Common myeloid progenitor, CD34-positive (primary cell): ENCODE results near the gene CCDC74A.
"Not testable (repeated sequence)": the region's sequence is repeated elsewhere in the genome, so short reads cannot be mapped to it uniquely, and the experiment has no call there.

Experiments used
- CTCF ChIA-PET: fragments of 350-600 bp; sonication (Branson Sonifier 250); formaldehyde crosslinking; loops from one replicate; lab custom pipeline; 2021; ENCODE audit warnings: antibody characterized with exemption; lab: Charles Lee
- POLR2A ChIA-PET: fragments of 350-600 bp; sonication (Branson Sonifier 250); formaldehyde crosslinking; loops from one replicate; lab custom pipeline; 2021; ENCODE audit warnings: antibody characterized with exemption; lab: Charles Lee
- DNase-seq, 3 donors: peaks; one replicate each; pipeline versions ENCODE4 v3.0.0 to v3.0.0-alpha.2; 2013
- H3K27ac ChIP-seq, 2 experiments: 1 replicate in 1 of 2; 2 replicates in 1 of 2; pipeline ENCODE4 v1.7.0; 2013; ENCODE audit warnings: inconsistent platforms in 2 of 2, low read length in 2 of 2, mild to moderate bottlenecking in 2 of 2, low read depth in 1 of 2, moderate library complexity in 1 of 2; ENCODE audit not compliant: severe bottlenecking in 2 of 2, insufficient read depth in 1 of 2, poor library complexity in 1 of 2
- H3K27me3 ChIP-seq, 5 experiments: replicated peaks in 2 of 5; 1 replicate in 3 of 5; 2 replicates in 2 of 5; pipeline versions ENCODE4 v1.6.1 to v1.7.0; 2013; ENCODE audit warnings: low read length in 4 of 5, mild to moderate bottlenecking in 2 of 5, moderate library complexity in 2 of 5, inconsistent platforms in 1 of 5; ENCODE audit not compliant: insufficient read depth in 5 of 5, control insufficient read depth in 4 of 5
- H3K36me3 ChIP-seq, 4 experiments: 1 replicate in 2 of 4; 2 replicates in 2 of 4; pipeline versions ENCODE4 v1.6.1 to v1.7.0; 2013; ENCODE audit warnings: low read length in 3 of 4, control low read depth in 1 of 4, mild to moderate bottlenecking in 1 of 4; ENCODE audit not compliant: control insufficient read depth in 4 of 4, insufficient read depth in 4 of 4
- H3K4me1 ChIP-seq, 4 experiments: 1 replicate in 3 of 4; 2 replicates in 1 of 4; pipeline versions ENCODE4 v1.6.1 to v1.7.1; 2013; ENCODE audit warnings: low read length in 3 of 4, mild to moderate bottlenecking in 3 of 4, control low read depth in 1 of 4, inconsistent platforms in 1 of 4, moderate library complexity in 1 of 4; ENCODE audit not compliant: control insufficient read depth in 4 of 4, insufficient read depth in 4 of 4; ENCODE audit errors: control extremely low read depth in 1 of 4
- H3K4me3 ChIP-seq, 7 experiments: 1 replicate in 4 of 7; 2 replicates in 3 of 7; pipeline versions ENCODE4 v1.5.1 to v1.7.0; 2013; ENCODE audit warnings: mild to moderate bottlenecking in 7 of 7, low read length in 6 of 7, moderate library complexity in 6 of 7, inconsistent platforms in 2 of 7, low read depth in 2 of 7, control low read depth in 1 of 7; ENCODE audit not compliant: insufficient read depth in 4 of 7, control insufficient read depth in 1 of 7; ENCODE audit errors: extremely low read depth in 1 of 7
- H3K9me3 ChIP-seq, 5 experiments: 1 replicate in 4 of 5; 2 replicates in 1 of 5; pipeline versions ENCODE4 v1.6.1 to v1.7.1; 2013; ENCODE audit warnings: low read length in 4 of 5, mild to moderate bottlenecking in 2 of 5, inconsistent platforms in 1 of 5, low read depth in 1 of 5, moderate library complexity in 1 of 5; ENCODE audit not compliant: control insufficient read depth in 4 of 5, insufficient read depth in 2 of 5; ENCODE audit errors: control extremely low read depth in 1 of 5
- WGBS: methylation state at CpG from one replicate; pipeline ENCODE4 v1.1.5; 2013; ENCODE audit not compliant: insufficient coverage; 5-methylcytosine and 5-hydroxymethylcytosine counted together

The CCDC74A gene

DNA sequence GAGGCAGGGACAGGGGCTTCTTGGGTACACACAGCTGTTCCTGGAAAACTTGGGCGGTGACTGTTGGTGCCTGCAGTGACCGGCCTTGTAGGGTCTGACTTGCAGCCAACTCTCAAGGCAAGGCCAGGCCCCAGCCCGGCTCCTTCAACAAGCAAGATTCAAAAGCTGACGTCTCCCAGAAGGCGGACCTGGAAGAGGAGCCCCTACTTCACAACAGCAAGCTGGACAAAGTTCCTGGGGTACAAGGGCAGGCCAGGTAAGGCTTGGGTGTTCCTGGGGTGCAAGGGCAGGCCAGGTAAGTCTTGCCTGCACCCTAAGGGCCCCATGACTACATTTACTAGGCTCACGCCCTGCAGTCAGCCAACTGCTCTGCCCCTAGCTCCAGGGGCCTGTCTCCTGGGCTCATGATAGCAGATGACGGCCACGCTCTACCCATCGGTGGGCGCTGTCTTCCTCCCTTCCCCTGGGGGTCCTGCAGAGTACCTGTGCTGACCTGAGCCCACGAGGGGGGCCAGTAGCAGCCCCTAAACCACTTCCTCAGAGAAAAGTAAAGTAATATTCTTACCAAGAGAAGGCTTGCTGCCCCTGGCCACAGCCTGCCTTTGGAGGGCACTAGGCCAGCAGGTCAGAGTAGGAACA is 4.0 kb downstream of the CCDC74A start:
- peaks cover 0 to 22% (median 3%) of the 10 kb centered on the region in 5 experiments for H3K27me3 ChIP-seq
- H3K4me1 ChIP-seq, CTCF ChIA-PET, H3K27ac ChIP-seq, H3K36me3 ChIP-seq, H3K4me3 ChIP-seq, DNase-seq, POLR2A ChIA-PET, H3K9me3 ChIP-seq: not testable (repeated sequence)
- WGBS: no CpG with 5 or more reads among the region's 11 CpGs

DNA sequence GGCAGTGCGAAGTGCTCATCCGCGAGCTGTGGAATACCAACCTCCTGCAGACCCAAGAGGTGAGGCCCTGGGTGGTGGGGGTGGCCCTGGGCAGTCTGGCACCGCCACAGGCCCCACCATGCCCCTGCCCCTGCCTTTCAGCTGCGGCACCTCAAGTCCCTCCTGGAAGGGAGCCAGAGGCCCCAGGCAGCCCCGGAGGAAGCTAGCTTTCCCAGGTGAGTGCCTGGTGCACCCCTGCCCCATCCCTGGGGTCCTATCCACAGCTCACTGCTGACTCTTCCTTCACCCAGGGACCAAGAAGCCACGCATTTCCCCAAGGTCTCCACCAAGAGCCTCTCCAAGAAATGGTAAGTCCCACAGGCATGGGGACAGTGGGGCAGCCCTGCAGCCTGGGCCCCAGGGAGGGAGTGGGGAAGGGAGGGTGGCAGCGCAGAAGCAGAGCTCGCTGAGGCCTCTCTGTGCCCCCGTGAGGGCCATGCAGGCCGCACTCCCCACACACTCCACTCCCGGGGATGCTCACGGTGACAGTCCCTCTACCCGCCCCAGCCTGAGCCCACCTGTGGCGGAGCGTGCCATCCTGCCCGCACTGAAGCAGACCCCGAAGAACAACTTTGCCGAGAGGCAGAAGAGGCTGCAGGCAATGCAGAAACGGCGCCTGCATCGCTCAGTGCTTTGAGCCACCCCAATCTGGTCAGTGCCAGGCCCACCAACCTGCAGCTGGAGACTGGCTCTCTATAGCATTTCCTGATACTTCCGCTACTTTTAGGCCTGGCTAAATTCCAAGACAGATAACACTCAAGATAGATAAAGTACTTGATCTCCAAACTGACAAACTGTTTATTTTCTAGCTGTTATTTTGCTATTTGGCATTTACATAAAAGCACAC is 5.3 kb downstream of the CCDC74A start:
- H3K9me3 ChIP-seq, H3K4me1 ChIP-seq, POLR2A ChIA-PET, H3K36me3 ChIP-seq, H3K4me3 ChIP-seq, DNase-seq, H3K27ac ChIP-seq, CTCF ChIA-PET: not testable (repeated sequence)
- WGBS: 97% methylated on average over 13 of the region's 23 CpGs
- peaks cover 0 to 15% (median 3%) of the 10 kb centered on the region in 5 experiments for H3K27me3 ChIP-seq

DNA sequence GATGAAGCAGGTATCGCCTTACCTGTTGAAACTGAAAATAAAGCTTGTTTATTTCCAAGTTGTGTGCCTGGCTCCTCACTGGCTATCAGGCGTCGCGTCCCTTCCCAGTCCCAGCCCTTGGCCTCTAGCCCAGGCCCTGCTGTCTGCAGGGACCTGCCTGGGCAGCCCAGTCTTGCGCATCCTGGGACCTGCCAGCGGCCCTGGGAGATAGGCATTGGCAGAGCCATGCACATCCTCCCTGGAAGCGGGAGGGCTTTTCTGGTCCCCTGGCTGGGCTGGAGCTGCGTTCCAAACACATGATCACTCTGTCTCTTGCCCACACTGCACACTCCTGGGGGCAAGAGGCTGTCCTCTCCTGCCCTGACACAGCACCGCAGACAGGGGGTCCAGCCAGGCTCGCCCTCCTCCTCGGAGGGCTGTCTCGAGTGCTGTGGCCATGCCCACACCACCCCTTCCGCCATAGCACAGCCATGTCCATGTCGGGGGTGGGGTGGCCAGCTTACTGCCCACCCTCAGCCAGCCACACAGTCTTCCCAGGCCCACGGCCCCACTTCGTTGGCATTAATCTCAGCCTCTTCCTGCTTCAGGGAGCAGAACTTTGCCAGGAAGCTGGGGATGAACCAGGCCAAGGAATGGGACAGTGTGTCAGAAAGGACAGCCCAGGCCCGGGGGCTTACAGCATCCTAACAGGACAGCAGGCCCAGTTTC is 6.1 kb downstream of the CCDC74A start:
- H3K9me3 ChIP-seq, H3K27me3 ChIP-seq, H3K36me3 ChIP-seq, DNase-seq, POLR2A ChIA-PET, H3K4me1 ChIP-seq, H3K4me3 ChIP-seq, CTCF ChIA-PET, H3K27ac ChIP-seq: not testable (repeated sequence)
- WGBS: 93% methylated on average over 9 of the region's 17 CpGs

DNA sequence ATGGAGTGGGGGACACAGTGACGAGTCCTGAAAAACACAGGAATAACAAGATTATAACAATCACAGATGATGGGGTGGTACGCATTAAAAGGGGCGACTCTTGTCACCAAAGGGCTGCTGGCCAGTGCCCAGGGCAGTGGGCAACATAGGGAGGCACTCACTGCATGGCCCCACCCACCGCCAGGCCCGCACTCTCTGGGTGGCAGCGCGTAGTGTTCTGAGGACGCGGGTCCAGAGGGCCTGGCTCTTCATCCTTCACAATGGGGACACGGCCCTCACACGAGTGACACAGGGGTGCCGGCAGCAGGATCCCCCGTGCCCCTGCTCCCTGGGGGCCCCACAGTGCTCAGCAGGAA is 6.6 kb downstream of the CCDC74A start:
- CTCF ChIA-PET, H3K27ac ChIP-seq, H3K4me3 ChIP-seq, POLR2A ChIA-PET, DNase-seq, H3K9me3 ChIP-seq, H3K36me3 ChIP-seq, H3K4me1 ChIP-seq, H3K27me3 ChIP-seq: not testable (repeated sequence)
- WGBS: 95% methylated on average over 3 of the region's 13 CpGs

DNA sequence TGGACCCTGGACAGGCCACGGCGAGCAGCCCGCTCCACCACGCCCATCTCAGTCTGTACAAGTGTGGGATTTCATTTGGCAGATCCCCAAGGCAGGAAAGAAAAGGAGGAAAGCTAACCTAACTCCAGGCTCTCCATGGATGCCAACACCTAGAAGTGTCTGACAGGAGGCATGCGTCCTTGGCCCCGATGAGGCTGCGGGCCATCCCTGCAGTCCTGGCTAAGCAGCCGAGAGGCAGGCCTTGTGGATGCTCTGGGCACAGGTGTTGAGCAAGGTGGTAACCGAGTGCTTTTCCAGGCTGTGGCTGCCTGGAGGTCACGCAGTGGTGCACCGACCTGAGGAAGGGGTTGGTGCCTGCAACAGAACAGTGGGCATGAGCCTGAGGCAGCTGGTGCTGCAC is 7.3 kb downstream of the CCDC74A start:
- H3K4me1 ChIP-seq, H3K9me3 ChIP-seq, H3K36me3 ChIP-seq, POLR2A ChIA-PET, DNase-seq, H3K4me3 ChIP-seq, CTCF ChIA-PET, H3K27ac ChIP-seq, H3K27me3 ChIP-seq: not testable (repeated sequence)
- 100% methylated on average over 2 of the region's 11 CpGs for WGBS

- POLR2A ChIA-PET: no interaction called here
- H3K4me3 ChIP-seq: no peak overlapping the region
These were observed 7.8 kb downstream of the CCDC74A start for GRCh38 chr2:131535526-131535925.

More at GRCh38 chr2:131535526-131535925, 7.8 kb downstream of the CCDC74A start:
- no peaks in the 10 kb centered on the region for H3K9me3 ChIP-seq
- no peaks in the 10 kb centered on the region for H3K27me3 ChIP-seq
- CTCF ChIA-PET: no interaction called here
- no peak overlapping the region for H3K27ac ChIP-seq
- H3K36me3 ChIP-seq: no peaks in the 10 kb centered on the region
- WGBS: 75% methylated on average over 1 of the region's 4 CpGs
- H3K4me1 ChIP-seq: no peaks in the 10 kb centered on the region
- no peak for DNase-seq
